IMR-90 (cell line): ENCODE data around the gene EREG. TPM values are rescaled to one million over a fixed set of nuclear protein-coding genes. Genes with fewer than 3 reads are reported as not detected.

ENCODE experiments used
- ATAC-seq: fragments of 200-7000 bp; cut with Tn5 transposase; 2 replicates; pipeline ENCODE4 v1.9.1; 2020; ENCODE audit warnings: low read depth, mild to moderate bottlenecking, moderate library complexity
- BruUV-seq: library from RNA; stranded (reverse); fragments of 400-500 nt; replicated peaks from 2 replicates; lab custom pipeline; 2021; lab: Mats Ljungman, UMichigan
- CTCF ChIA-PET: fragments of 300-600 bp; formaldehyde crosslinking; extraction: SDS; loops from one replicate; lab custom pipeline; 2021; ENCODE audit warnings: antibody characterized with exemption; lab: Yijun Ruan, JAX
- POLR2A ChIA-PET: fragments of 300-600 bp; sonication (Branson Sonifier 250); formaldehyde crosslinking; loops from one replicate; lab custom pipeline; 2022; ENCODE audit warnings: antibody characterized with exemption; ENCODE audit not compliant: unreplicated experiment; lab: Charles Lee
- DNase-seq: peaks from one replicate; pipeline ENCODE4 v3.0.0; 2013
- H2AFZ ChIP-seq: replicated peaks from 2 replicates; pipeline ENCODE3; 2013; ENCODE audit warnings: low read length, mild to moderate bottlenecking; ENCODE audit not compliant: poor library complexity
- H2AK5ac ChIP-seq: 2 replicates; pipeline ENCODE4 v1.6.1; 2013; ENCODE audit warnings: low read depth, low read length, inconsistent platforms
- H2AK9ac ChIP-seq: replicated peaks from 2 replicates; pipeline ENCODE3; 2013; ENCODE audit warnings: mild to moderate bottlenecking, low read depth, low read length, moderate library complexity; ENCODE audit not compliant: poor library complexity
- H2BK120ac ChIP-seq: 2 replicates; pipeline ENCODE4 v1.6.1; 2013; ENCODE audit warnings: low read depth, low read length, inconsistent platforms
- H2BK15ac ChIP-seq: 3 replicates; pipeline ENCODE4 v1.6.1; 2013; ENCODE audit warnings: low read depth, low read length, inconsistent platforms
- H2BK20ac ChIP-seq: 2 replicates; pipeline ENCODE4 v1.6.1; 2013; ENCODE audit warnings: low read depth, mild to moderate bottlenecking, inconsistent platforms, low read length, moderate library complexity
- H2BK5ac ChIP-seq: 2 replicates; pipeline ENCODE4 v1.6.1; 2013; ENCODE audit warnings: mild to moderate bottlenecking, low read depth, low read length, inconsistent platforms; ENCODE audit not compliant: poor library complexity, severe bottlenecking
- H3K14ac ChIP-seq: replicated peaks from 2 replicates; pipeline ENCODE4 v1.6.1; 2013; ENCODE audit warnings: low read depth, low read length, inconsistent platforms
- H3K18ac ChIP-seq: 2 replicates; pipeline ENCODE4 v1.6.1; 2013; ENCODE audit warnings: low read depth, low read length, control low read depth
- H3K23ac ChIP-seq: 2 replicates; pipeline ENCODE4 v1.6.1; 2013; ENCODE audit warnings: low read depth, low read length, inconsistent platforms
- H3K27ac ChIP-seq: 2 replicates; pipeline ENCODE4 v1.5.1; 2013; ENCODE audit warnings: mild to moderate bottlenecking, control low read depth, low read length; ENCODE audit not compliant: insufficient read depth
- H3K27me3 ChIP-seq: 2 replicates; pipeline ENCODE4 v1.6.1; 2013; ENCODE audit warnings: low read length; ENCODE audit not compliant: control insufficient read depth, insufficient read depth
- H3K36me3 ChIP-seq: 2 replicates; pipeline ENCODE4 v1.6.1; 2013; ENCODE audit warnings: low read length, mixed read lengths; ENCODE audit not compliant: control insufficient read depth, insufficient read depth
- H3K4ac ChIP-seq: 2 replicates; pipeline ENCODE4 v1.6.1; 2013; ENCODE audit warnings: low read depth, low read length, inconsistent platforms
- H3K4me1 ChIP-seq: 2 replicates; pipeline ENCODE4 v1.6.1; 2013; ENCODE audit warnings: low read length, mixed read lengths; ENCODE audit not compliant: control insufficient read depth, insufficient read depth
- H3K4me2 ChIP-seq: 2 replicates; pipeline ENCODE4 v1.6.1; 2013; ENCODE audit warnings: low read depth, mild to moderate bottlenecking, control low read depth, low read length, moderate library complexity
- H3K4me3 ChIP-seq: 2 replicates; pipeline ENCODE4 v1.5.1; 2013; ENCODE audit warnings: low read depth, mild to moderate bottlenecking, control low read depth, low read length, moderate library complexity; ENCODE audit not compliant: insufficient read depth
- H3K56ac ChIP-seq: 2 replicates; pipeline ENCODE4 v1.6.1; 2013; ENCODE audit warnings: low read length, inconsistent platforms; ENCODE audit not compliant: insufficient read depth; ENCODE audit errors: extremely low read depth
- H3K79me1 ChIP-seq, 2 experiments: 2 replicates each; pipeline ENCODE4 v1.6.1; 2013; ENCODE audit warnings: low read length in 2 of 2, inconsistent platforms in 1 of 2, low read depth in 1 of 2
- H3K9ac ChIP-seq: 2 replicates; pipeline ENCODE4 v1.6.1; 2013; ENCODE audit warnings: low read depth, low read length, control low read depth
- H3K9me1 ChIP-seq: 2 replicates; pipeline ENCODE4 v1.6.1; 2013; ENCODE audit warnings: low read length, inconsistent platforms; ENCODE audit not compliant: insufficient read depth
- H3K9me3 ChIP-seq: 2 replicates; pipeline ENCODE4 v1.6.1; 2013; ENCODE audit warnings: low read length; ENCODE audit not compliant: control insufficient read depth, insufficient read depth
- H4K20me1 ChIP-seq: 2 replicates; pipeline ENCODE4 v1.6.1; 2013; ENCODE audit warnings: low read length, inconsistent platforms; ENCODE audit not compliant: insufficient read depth
- H4K5ac ChIP-seq: 2 replicates; pipeline ENCODE4 v1.6.1; 2013; ENCODE audit warnings: mild to moderate bottlenecking, low read depth, low read length, control low read depth
- H4K8ac ChIP-seq, 2 experiments: 2 replicates each; pipeline ENCODE4 v1.6.1; 2013; ENCODE audit warnings: low read depth in 2 of 2, low read length in 2 of 2, control low read depth in 1 of 2, inconsistent platforms in 1 of 2
- H4K91ac ChIP-seq: 2 replicates; pipeline ENCODE4 v1.6.1; 2013; ENCODE audit warnings: low read depth, low read length, inconsistent platforms; ENCODE audit not compliant: insufficient read depth
- FOS ChIP-seq: fragments of 150-350 bp; IDR thresholded peaks from 2 replicates; pipeline ENCODE4 v1.6.1; 2016; ENCODE audit warnings: low read depth, low read length
- MAFK ChIP-seq: IDR thresholded peaks from 2 replicates; pipeline ENCODE4 v1.6.1; 2012; ENCODE audit warnings: low read depth, low read length, improper control_type of control experiment
- MAZ ChIP-seq: IDR thresholded peaks from 2 replicates; pipeline ENCODE4 v1.6.1; 2012; ENCODE audit warnings: low read depth, mild to moderate bottlenecking, low read length, improper control_type of control experiment, moderate library complexity, borderline replicate concordance
- MXI1 ChIP-seq: IDR thresholded peaks from 2 replicates; pipeline ENCODE4 v1.6.1; 2012; ENCODE audit warnings: low read depth, mild to moderate bottlenecking, low read length, moderate library complexity, borderline replicate concordance
- NFE2L2 ChIP-seq: fragments of 150-350 bp; IDR thresholded peaks from 2 replicates; pipeline ENCODE4 v1.6.1; 2016; ENCODE audit warnings: low read depth, mild to moderate bottlenecking, low read length
- RAD21 ChIP-seq: IDR thresholded peaks from 2 replicates; pipeline ENCODE4 v1.6.1; 2012; ENCODE audit warnings: low read length, improper control_type of control experiment
- RCOR1 ChIP-seq: IDR thresholded peaks from 2 replicates; pipeline ENCODE4 v1.6.1; 2012; ENCODE audit warnings: mild to moderate bottlenecking, low read length, improper control_type of control experiment; ENCODE audit not compliant: insufficient replicate concordance
- RFX5 ChIP-seq: IDR thresholded peaks from 2 replicates; pipeline ENCODE4 v1.8.0; 2012; ENCODE audit warnings: low read depth, mild to moderate bottlenecking, low read length, moderate library complexity
- SMC3 ChIP-seq: fragments of 150-350 bp; IDR thresholded peaks from 2 replicates; pipeline ENCODE4 v1.6.1; 2016; ENCODE audit warnings: low read depth, mild to moderate bottlenecking, antibody characterized with exemption, low read length, moderate library complexity
- WGBS, 2 experiments: methylation state at CpG; one replicate each; pipeline versions ENCODE4 v1.1.5 to v1.1.7; 2013; ENCODE audit warnings: missing lambda C conversion rate in 2 of 2; ENCODE audit not compliant: insufficient read length in 1 of 2; ENCODE audit errors: extremely low coverage in 2 of 2; 5-methylcytosine and 5-hydroxymethylcytosine counted together
- dilution Hi-C: fragments of 300-500 bp; cut with HindIII; formaldehyde crosslinking; loops from one replicate; pipeline ENCODE4 v1.14.3; 2018; ENCODE audit warnings: low sequenced_read_pairs; ENCODE audit not compliant: unreplicated experiment
- in situ Hi-C: fragments of 300-500 bp; cut with MboI; formaldehyde crosslinking; loops from 3 replicates; pipeline ENCODE4 v1.14.3; 2019; ENCODE audit warnings: low sequenced_read_pairs, inconsistent platforms, mixed read lengths
- intact Hi-C: fragments of 100-400 bp; cut with micrococcal nuclease; formaldehyde crosslinking; loops from 2 replicates; pipeline ENCODE4 v1.10.0; 2022
- polyA plus RNA-seq, 3 experiments: library from polyadenylated mRNA; depleted of rRNA; stranded (reverse); fragments of >200 nt; gene quantifications; 2 replicates each; pipeline ENCODE4 v1.2.3, GENCODE V29; 2012; ENCODE audit warnings: low replicate concordance in 1 of 3
- total RNA-seq: library from RNA; depleted of rRNA; stranded (reverse); fragments of >200 nt; gene quantifications from 2 replicates; pipeline ENCODE4 v1.2.3, GENCODE V29; 2012
- TF ChIP-seq, protein P1 (sequence below): conservative IDR thresholded peaks from 2 replicates; pipeline ENCODE4 v1.5.1; 2012; ENCODE audit warnings: mild to moderate bottlenecking, low read depth, low read length, improper control_type of control experiment

EREG gene
- total and polyA plus RNA-seq, 2 of the 4 experiments (the other 2 are of a cell fraction), result 0.26 to 0.36 TPM

DNA sequence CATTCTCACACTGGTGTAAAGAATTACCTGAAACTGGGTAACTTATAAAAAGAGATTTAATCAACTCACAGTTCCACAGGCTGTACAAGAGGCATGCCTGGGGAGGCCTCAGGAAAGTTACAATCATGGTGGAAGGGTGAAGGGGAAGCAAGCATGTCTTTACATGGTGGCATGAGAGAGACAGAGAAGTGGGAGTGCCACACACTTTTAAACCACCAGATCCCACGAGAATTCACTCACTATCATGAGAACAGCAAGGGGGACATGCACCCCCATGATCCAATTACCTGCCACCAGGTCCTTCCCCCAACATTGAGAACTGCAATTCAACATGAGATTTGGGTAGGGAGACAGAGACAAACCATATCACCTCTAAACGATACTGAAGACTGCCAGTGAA is 33.7 kb upstream of the EREG start:
- no peak for TF ChIP-seq MXI1
- no peak for TF ChIP-seq SMC3
- TF ChIP-seq NFE2L2, result no peak
- TF ChIP-seq, protein P1, sequence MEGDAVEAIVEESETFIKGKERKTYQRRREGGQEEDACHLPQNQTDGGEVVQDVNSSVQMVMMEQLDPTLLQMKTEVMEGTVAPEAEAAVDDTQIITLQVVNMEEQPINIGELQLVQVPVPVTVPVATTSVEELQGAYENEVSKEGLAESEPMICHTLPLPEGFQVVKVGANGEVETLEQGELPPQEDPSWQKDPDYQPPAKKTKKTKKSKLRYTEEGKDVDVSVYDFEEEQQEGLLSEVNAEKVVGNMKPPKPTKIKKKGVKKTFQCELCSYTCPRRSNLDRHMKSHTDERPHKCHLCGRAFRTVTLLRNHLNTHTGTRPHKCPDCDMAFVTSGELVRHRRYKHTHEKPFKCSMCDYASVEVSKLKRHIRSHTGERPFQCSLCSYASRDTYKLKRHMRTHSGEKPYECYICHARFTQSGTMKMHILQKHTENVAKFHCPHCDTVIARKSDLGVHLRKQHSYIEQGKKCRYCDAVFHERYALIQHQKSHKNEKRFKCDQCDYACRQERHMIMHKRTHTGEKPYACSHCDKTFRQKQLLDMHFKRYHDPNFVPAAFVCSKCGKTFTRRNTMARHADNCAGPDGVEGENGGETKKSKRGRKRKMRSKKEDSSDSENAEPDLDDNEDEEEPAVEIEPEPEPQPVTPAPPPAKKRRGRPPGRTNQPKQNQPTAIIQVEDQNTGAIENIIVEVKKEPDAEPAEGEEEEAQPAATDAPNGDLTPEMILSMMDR, result no peak
- no peak for TF ChIP-seq RAD21
- TF ChIP-seq MAZ, result no peak
- TF ChIP-seq RCOR1, result no peak
- TF ChIP-seq MAFK, result no peak
- no peak for TF ChIP-seq RFX5
- TF ChIP-seq FOS, result no peak
- H3K4me3 ChIP-seq, result no peak overlapping the region
- no peaks in the 10 kb centered on the region for H3K9me3 ChIP-seq
- ChIA-PET CTCF (no interaction called here), POLR2A (no interaction called here)
- H3K18ac ChIP-seq, result no peak overlapping the region
- H2BK5ac ChIP-seq, result no peak overlapping the region
- no peak overlapping the region for H3K4me2 ChIP-seq
- no peak overlapping the region for H2AFZ ChIP-seq
- DNase-seq (no peak), ATAC-seq (no peak)
- H3K14ac ChIP-seq, result no peak overlapping the region
- no TSS peak for BruUV-seq
- no peak overlapping the region for H3K23ac ChIP-seq
- no peaks in the 10 kb centered on the region for H3K36me3 ChIP-seq
- H3K56ac ChIP-seq, result no peak overlapping the region
- intact Hi-C loops, result no loop called here
- no peak overlapping the region for H4K5ac ChIP-seq
- H2AK5ac ChIP-seq, result no peak overlapping the region
- H4K91ac ChIP-seq, result no peak overlapping the region
- in situ Hi-C loops, result loop anchor here (10.0 to 25.0 kb wide), 2 partner anchors 484 to 1156 kb away; no protein-coding TSS in a partner anchor
- no peak overlapping the region for H3K27ac ChIP-seq
- H4K8ac ChIP-seq, result no peak overlapping the region
- H2BK120ac ChIP-seq, result no peak overlapping the region
- H2AK9ac ChIP-seq, result no peak overlapping the region
- H2BK20ac ChIP-seq, result no peak overlapping the region
- no CpG with 5 or more reads among the region's 2 CpGs for WGBS, 2 experiments
- no peak overlapping the region for H2BK15ac ChIP-seq
- H3K4me1 ChIP-seq, result no peaks in the 10 kb centered on the region
- dilution Hi-C loops, result no loop called here
- no peaks in the 10 kb centered on the region for H4K20me1 ChIP-seq
- H3K4ac ChIP-seq, result no peak overlapping the region
- H3K9me1 ChIP-seq, result no peaks in the 10 kb centered on the region; the same call in 1 of the 2 replicates
- no peaks in the 10 kb centered on the region for H3K79me1 ChIP-seq
- no peaks in the 10 kb centered on the region for H3K27me3 ChIP-seq
- H3K9ac ChIP-seq, result no peak overlapping the region
